GM18519 (cell line): ENCODE data around the gene PRDM11.

ENCODE experiments used
- ATAC-seq: cut with Tn5 transposase; IDR thresholded peaks from one replicate; pipeline ENCODE4 v1.9.1; 2021; ENCODE audit warnings: mild to moderate bottlenecking, moderate library complexity; ENCODE audit not compliant: unreplicated experiment, low FRiP score

Gene PRDM11

GRCh38 chr11:45173064-45173463, 26.6 kb downstream of the PRDM11 start:
- no peak for ATAC-seq

GRCh38 chr11:45174168-45174835, 27.9 kb downstream of the PRDM11 start:
- no peak for ATAC-seq

- no peak for ATAC-seq
Measured at GRCh38 chr11:45174963-45175362, 28.5 kb downstream of the PRDM11 start.

GRCh38 chr11:45176996-45177395, 30.6 kb downstream of the PRDM11 start:
- no peak for ATAC-seq

- ATAC-seq: no peak
Measured at GRCh38 chr11:45178223-45178622, 31.8 kb downstream of the PRDM11 start.

- no peak for ATAC-seq
Measured at GRCh38 chr11:45178890-45179671, 32.6 kb downstream of the PRDM11 start.

GRCh38 chr11:45179686-45180178, 33.3 kb downstream of the PRDM11 start:
- ATAC-seq: no peak

- no peak for ATAC-seq
Measured at GRCh38 chr11:45180179-45180847, 33.9 kb downstream of the PRDM11 start.

GRCh38 chr11:45180848-45181192, 34.4 kb downstream of the PRDM11 start:
- no peak for ATAC-seq

GRCh38 chr11:45181193-45181888, 34.9 kb downstream of the PRDM11 start:
- ATAC-seq: no peak

GRCh38 chr11:45181889-45182550, 35.6 kb downstream of the PRDM11 start:
- ATAC-seq: no peak

GRCh38 chr11:45182902-45183301, 36.5 kb downstream of the PRDM11 start:
- ATAC-seq: no peak

GRCh38 chr11:45184640-45185039, 38.2 kb downstream of the PRDM11 start:
- ATAC-seq: no peak

GRCh38 chr11:45185228-45185729, 38.8 kb downstream of the PRDM11 start:
- ATAC-seq: no peak

- no peak for ATAC-seq
Measured at GRCh38 chr11:45187375-45187774, 40.9 kb downstream of the PRDM11 start.

- no peak for ATAC-seq
Measured at GRCh38 chr11:45188127-45188526, 41.7 kb downstream of the PRDM11 start.

- ATAC-seq: no peak
Measured at GRCh38 chr11:45189230-45189629, 42.8 kb downstream of the PRDM11 start.

GRCh38 chr11:45193695-45194094, 47.3 kb downstream of the PRDM11 start:
- no peak for ATAC-seq

GRCh38 chr11:45204761-45205160, 58.3 kb downstream of the PRDM11 start:
- ATAC-seq: no peak

GRCh38 chr11:45205978-45206377, 59.5 kb downstream of the PRDM11 start:
- no peak for ATAC-seq
